GM12878 (cell line): ENCODE measurements around the gene PINK1. TPM values are rescaled to one million over a fixed set of nuclear protein-coding genes. Genes with fewer than 3 reads are reported as not detected.
A peak's percentile ranks its signal among the peaks of the same experiment; 100 is the strongest.

Source experiments
- ATAC-seq: fragments of 200-7000 bp; cut with Tn5 transposase; 3 replicates; pipeline ENCODE4 v1.9.1; 2020; ENCODE audit warnings: mild to moderate bottlenecking, moderate library complexity
- BruUV-seq: library from RNA; stranded (reverse); fragments of 400-500 nt; replicated peaks from 2 replicates; lab custom pipeline; 2021; lab: Mats Ljungman, UMichigan
- CTCF ChIA-PET: fragments of 300-600 bp; sonication (Branson Sonifier 250); formaldehyde crosslinking; extraction: SDS; loops from one replicate; lab custom pipeline; 2021; ENCODE audit warnings: inconsistent platforms; lab: Yijun Ruan, JAX
- POLR2A ChIA-PET: fragments of 350-600 bp; formaldehyde crosslinking; extraction: SDS; loops from one replicate; lab custom pipeline; 2021; ENCODE audit warnings: inconsistent platforms; lab: Charles Lee
- RAD21 ChIA-PET: fragments of 300-600 bp; sonication (Branson Sonifier 250); formaldehyde crosslinking; loops from one replicate; lab custom pipeline; 2023; ENCODE audit warnings: antibody characterized with exemption; ENCODE audit not compliant: unreplicated experiment; lab: Charles Lee
- SMC1A ChIA-PET: fragments of 300-600 bp; sonication (Branson Sonifier 250); formaldehyde crosslinking; loops from one replicate; lab custom pipeline; 2023; ENCODE audit not compliant: unreplicated experiment, uncharacterized antibody; lab: Charles Lee
- DNase-seq: peaks from one replicate; pipeline ENCODE4 v3.0.0-alpha.2; 2011; ENCODE audit warnings: low read depth, low spot score
- FAIRE-seq: peaks from 3 replicates; lab custom pipeline; 2011; peaks lifted over from hg19 to GRCh38; lab: Jason Lieb, UNC
- H2AFZ ChIP-seq: 2 replicates; pipeline ENCODE4 v1.6.0; 2011; ENCODE audit warnings: low read depth, low read length, control low read depth; ENCODE audit not compliant: control insufficient read depth
- H3K27ac ChIP-seq: 2 replicates; pipeline ENCODE4 v1.5.1; 2011; ENCODE audit warnings: control low read depth; ENCODE audit not compliant: control insufficient read depth, insufficient read depth
- H3K27me3 ChIP-seq, 2 experiments: replicated peaks in 1 of 2; 2 replicates each; pipeline versions ENCODE4 v1.6.0 to v1.6.1; 2011; ENCODE audit warnings: low read length in 1 of 2; ENCODE audit not compliant: control insufficient read depth in 2 of 2, insufficient read depth in 2 of 2
- H3K36me3 ChIP-seq, 2 experiments: 2 replicates each; pipeline ENCODE4 v1.5.1; 2011; ENCODE audit warnings: low read length in 1 of 2; ENCODE audit not compliant: control insufficient read depth in 2 of 2, insufficient read depth in 2 of 2
- H3K4me1 ChIP-seq: 2 replicates; pipeline ENCODE4 v1.6.1; 2011; ENCODE audit warnings: mild to moderate bottlenecking, low read length, moderate library complexity, mixed read lengths; ENCODE audit not compliant: control insufficient read depth, insufficient read depth
- H3K4me2 ChIP-seq: 2 replicates; pipeline ENCODE4 v1.6.0; 2011; ENCODE audit warnings: control low read depth; ENCODE audit not compliant: control insufficient read depth, insufficient read depth
- H3K4me3 ChIP-seq: fragments of 200-600 bp; sonication (generic); 2 replicates; pipeline ENCODE4 v1.5.1; 2016
- H3K79me2 ChIP-seq: 2 replicates; pipeline ENCODE4 v1.6.0; 2011; ENCODE audit warnings: low read length; ENCODE audit not compliant: control insufficient read depth, insufficient read depth
- H3K9ac ChIP-seq: 2 replicates; pipeline ENCODE4 v1.8.0; 2011; ENCODE audit warnings: low read length, control low read depth, mixed read lengths; ENCODE audit not compliant: control insufficient read depth, insufficient read depth
- H3K9me3 ChIP-seq: replicated peaks from 3 replicates; pipeline ENCODE4 v1.5.1; 2011; ENCODE audit warnings: mild to moderate bottlenecking, low read length; ENCODE audit not compliant: control insufficient read depth, insufficient read depth
- H4K20me1 ChIP-seq: 2 replicates; pipeline ENCODE4 v1.6.0; 2011; ENCODE audit not compliant: control insufficient read depth, insufficient read depth
- ASH2L ChIP-seq: fragments of 300-600, 200-600 bp; sonication (generic); IDR thresholded peaks from 2 replicates; pipeline ENCODE4 v1.6.1; 2017; ENCODE audit warnings: low read depth, mild to moderate bottlenecking, borderline replicate concordance
- ATF7 ChIP-seq: fragments of 450-650 bp; IDR thresholded peaks from 2 replicates; pipeline ENCODE4 v1.6.1; 2016; ENCODE audit warnings: low read depth, mild to moderate bottlenecking
- BCLAF1 ChIP-seq: fragments of 450-650 bp; IDR thresholded peaks from 2 replicates; pipeline ENCODE4 v1.6.1; 2017; ENCODE audit warnings: antibody characterized with exemption, mild to moderate bottlenecking, moderate library complexity
- CHD2 ChIP-seq: IDR thresholded peaks from 2 replicates; pipeline ENCODE4 v1.6.1; 2011; ENCODE audit warnings: low read depth, low read length, improper control_type of control experiment, borderline replicate concordance
- CREB1 ChIP-seq: IDR thresholded peaks from 2 replicates; pipeline ENCODE4 v1.6.1; 2012; ENCODE audit warnings: low read depth, mild to moderate bottlenecking, inconsistent platforms
- CREM ChIP-seq: IDR thresholded peaks from 2 replicates; pipeline ENCODE4 v1.6.1; 2014; ENCODE audit warnings: antibody characterized with exemption, low read depth
- ELK1 ChIP-seq: IDR thresholded peaks from 2 replicates; pipeline ENCODE4 v1.6.1; 2012; ENCODE audit warnings: low read depth, low read length, improper control_type of control experiment
- HDAC6 ChIP-seq: fragments of 200-600 bp; sonication (generic); IDR thresholded peaks from one replicate; pipeline ENCODE4 v1.8.0; 2017; ENCODE audit warnings: antibody characterized with exemption; ENCODE audit not compliant: unreplicated experiment
- IRF3 ChIP-seq: fragments of 450-650 bp; IDR thresholded peaks from 2 replicates; pipeline ENCODE4 v1.6.1; 2014; ENCODE audit warnings: mild to moderate bottlenecking
- NBN ChIP-seq: fragments of 450-650 bp; IDR thresholded peaks from 2 replicates; pipeline ENCODE4 v1.6.1; 2016
- NR2F1 ChIP-seq: fragments of 450-650 bp; conservative IDR thresholded peaks from 2 replicates; pipeline ENCODE4 v1.6.1; 2017; ENCODE audit warnings: mild to moderate bottlenecking
- NRF1 ChIP-seq: conservative IDR thresholded peaks from 2 replicates; pipeline ENCODE4 v1.6.1; 2011; ENCODE audit warnings: mild to moderate bottlenecking, low read depth, low read length, improper control_type of control experiment
- RB1 ChIP-seq: fragments of 450-650 bp; formaldehyde crosslinking; IDR thresholded peaks from 2 replicates; pipeline ENCODE4 v1.6.1; 2017; ENCODE audit warnings: mild to moderate bottlenecking, borderline replicate concordance
- ZNF217 ChIP-seq: fragments of 450-650 bp; IDR thresholded peaks from 2 replicates; pipeline ENCODE4 v1.6.1; 2017; ENCODE audit warnings: antibody characterized with exemption, mild to moderate bottlenecking
- ZNF622 ChIP-seq: fragments of 450-650 bp; IDR thresholded peaks from 2 replicates; pipeline ENCODE4 v1.6.1; 2017; ENCODE audit warnings: mild to moderate bottlenecking, inconsistent platforms
- WGBS: methylation state at CpG from one replicate; pipeline ENCODE4 v1.1.6; 2016; ENCODE audit warnings: low lambda C conversion rate; ENCODE audit not compliant: insufficient replicate concordance, insufficient coverage; ENCODE audit errors: missing lambda C conversion rate; 5-methylcytosine and 5-hydroxymethylcytosine counted together
- in situ Hi-C: fragments of 300-500 bp; cut with MboI; formaldehyde crosslinking; loops from 9 replicates; pipeline ENCODE4 v1.14.3; 2018; ENCODE audit warnings: mixed read lengths
- intact Hi-C: fragments of 100-400 bp; cut with micrococcal nuclease; formaldehyde crosslinking; loops from one replicate; pipeline ENCODE4 v1.14.2; 2022; ENCODE audit not compliant: unreplicated experiment
- polyA plus RNA-seq, 11 experiments: library from polyadenylated mRNA; depleted of rRNA in 4 of 11; unstranded in 6 of 11; stranded (reverse) in 5 of 11; fragments of >200 nt; fragmentation: Nextera tagmentation in 4 of 11; fragmentation: Illumina TruSeq in 1 of 11; extraction: Ambion mirVana in 4 of 11; extraction: Trizol in 1 of 11; gene quantifications; 1 replicate in 1 of 11; 2 replicates in 10 of 11; pipeline versions ENCODE4 v1.2.1 to v1.2.3, GENCODE V29; 2011 to 2016; ENCODE audit warnings: inconsistent platforms in 2 of 11, missing spikeins in 2 of 11, low read depth in 1 of 11
- total RNA-seq, 4 experiments: library from RNA; depleted of rRNA in 3 of 4; stranded (reverse); fragments of >200 nt in 3 of 4; fragmentation: Illumina TruSeq in 1 of 4; extraction: Trizol in 1 of 4; gene quantifications; 2 replicates each; pipeline versions ENCODE4 v1.2.1 to v1.2.3, GENCODE V29; 2013 to 2021

PINK1 gene
- total and polyA plus RNA-seq, 10 of the 15 experiments (the other 5 are each of a cell fraction or from before 2014, with no cell fraction given): 0.42 to 4.4 (median 1.9) TPM; not detected in 1

- TF ChIP-seq CHD2: no peak
- TF ChIP-seq BCLAF1: no peak
- no peak for TF ChIP-seq ZNF217
These were observed 44.5 kb upstream of the PINK1 start, which contains the start of gene CDA (continued) for GRCh38 chr1:20588634-20589225.

- Histone ChIP-seq H3K4me3 (no peak overlapping the region), H2AFZ (no peak overlapping the region), H3K9ac (no peak overlapping the region), H3K4me2 (no peak overlapping the region), H3K4me1 (no peaks in the 10 kb centered on the region), H3K36me3 (no peaks in the 10 kb centered on the region), H3K79me2 (no peaks in the 10 kb centered on the region), H3K27ac (no peak overlapping the region), H3K27me3 (peaks cover 5 to 8% of the 10 kb centered on the region in 2 experiments), H4K20me1 (no peaks in the 10 kb centered on the region)
- no peak for DNase-seq
- intact Hi-C loops: no loop called here
- 19% methylated on average over 24 of the region's 24 CpGs for WGBS
- no peak for FAIRE-seq
- POLR2A ChIA-PET: no interaction called here
- SMC1A ChIA-PET: no interaction called here
- CTCF ChIA-PET: no interaction called here
- RAD21 ChIA-PET: no interaction called here
- BruUV-seq: no TSS peak
- ATAC-seq: peak; percentile 15; the same call in 2 of the 3 replicates
- TF ChIP-seq ASH2L: no peak
- TF ChIP-seq ATF7: no peak
- no peak for TF ChIP-seq CREM
- no peak for TF ChIP-seq HDAC6
- TF ChIP-seq NR2F1: no peak
- no peak for TF ChIP-seq RB1
- no peak for TF ChIP-seq IRF3
- no peak for TF ChIP-seq ZNF622
- TF ChIP-seq NRF1: no peak
- TF ChIP-seq CREB1: no peak
- no peak for TF ChIP-seq ELK1
- no peak for TF ChIP-seq NBN
- TF ChIP-seq, all 136 proteins: peak for 0
- H3K9me3 ChIP-seq: no peaks in the 10 kb centered on the region
- in situ Hi-C loops: no loop called here
These were observed 43.7 kb upstream of the PINK1 start for GRCh38 chr1:20589331-20590278.
